Mesendoderm (in vitro differentiated cells): ENCODE results near the gene FAM111A.

ENCODE experiments used
- DNase-seq: peaks from one replicate; pipeline ENCODE4 v3.0.0; 2013
- H2AK5ac ChIP-seq: 2 replicates; pipeline ENCODE4 v1.6.1; 2013; ENCODE audit warnings: low read length, inconsistent platforms
- H2BK120ac ChIP-seq: 2 replicates; pipeline ENCODE4 v1.6.1; 2013; ENCODE audit warnings: low read depth, mild to moderate bottlenecking, low read length, moderate library complexity, mixed read lengths
- H2BK15ac ChIP-seq: replicated peaks from 2 replicates; pipeline ENCODE4 v1.6.1; 2013; ENCODE audit warnings: low read depth, mild to moderate bottlenecking, moderate library complexity
- H2BK5ac ChIP-seq: 2 replicates; pipeline ENCODE4 v1.6.1; 2013; ENCODE audit warnings: low read length, inconsistent platforms
- H3K18ac ChIP-seq: 2 replicates; pipeline ENCODE4 v1.6.1; 2013; ENCODE audit warnings: mild to moderate bottlenecking, low read length, mixed read lengths
- H3K23ac ChIP-seq: one replicate; pipeline ENCODE4 v1.6.1; 2013; ENCODE audit warnings: low read length
- H3K27ac ChIP-seq: 2 replicates; pipeline ENCODE4 v1.5.1; 2013; ENCODE audit warnings: low read depth, mild to moderate bottlenecking, inconsistent platforms, low read length, moderate library complexity
- H3K27me3 ChIP-seq: 2 replicates; pipeline ENCODE4 v1.6.1; 2013; ENCODE audit warnings: low read length, control low read depth, mild to moderate bottlenecking, inconsistent platforms; ENCODE audit not compliant: insufficient read depth, poor library complexity
- H3K36me3 ChIP-seq: 2 replicates; pipeline ENCODE4 v1.6.1; 2013; ENCODE audit warnings: low read length, inconsistent platforms; ENCODE audit not compliant: control insufficient read depth, insufficient read depth
- H3K4ac ChIP-seq: one replicate; pipeline ENCODE4 v1.6.1; 2013; ENCODE audit warnings: low read depth, mild to moderate bottlenecking, low read length, moderate library complexity
- H3K4me1 ChIP-seq: 2 replicates; pipeline ENCODE4 v1.6.1; 2013; ENCODE audit warnings: low read depth, low read length, inconsistent platforms; ENCODE audit not compliant: control insufficient read depth
- H3K4me2 ChIP-seq: 2 replicates; pipeline ENCODE4 v1.6.1; 2013; ENCODE audit warnings: low read length
- H3K4me3 ChIP-seq: 2 replicates; pipeline ENCODE4 v1.5.1; 2013; ENCODE audit warnings: mild to moderate bottlenecking, low read length
- H3K56ac ChIP-seq: one replicate; pipeline ENCODE4 v1.6.1; 2013; ENCODE audit warnings: low read length
- H3K79me1 ChIP-seq: 2 replicates; pipeline ENCODE4 v1.6.1; 2013; ENCODE audit warnings: low read length, inconsistent platforms
- H3K79me2 ChIP-seq: 2 replicates; pipeline ENCODE4 v1.6.1; 2013; ENCODE audit warnings: mild to moderate bottlenecking, low read length; ENCODE audit not compliant: control insufficient read depth, insufficient read depth
- H3K9ac ChIP-seq: 2 replicates; pipeline ENCODE4 v1.6.1; 2013; ENCODE audit warnings: low read length, inconsistent platforms
- H4K5ac ChIP-seq: one replicate; pipeline ENCODE4 v1.6.1; 2013; ENCODE audit warnings: low read length
- H4K8ac ChIP-seq: one replicate; pipeline ENCODE4 v1.6.1; 2013; ENCODE audit warnings: low read depth, mild to moderate bottlenecking, control low read depth, low read length, moderate library complexity
- WGBS: extraction: QIAGEN DNeasy Blood & Tissue Kit; methylation state at CpG from one replicate; pipeline ENCODE4 v1.1.7; 2013; ENCODE audit warnings: low lambda C conversion rate, missing lambda C conversion rate; ENCODE audit not compliant: insufficient coverage; ENCODE audit errors: extremely low coverage; 5-methylcytosine and 5-hydroxymethylcytosine counted together

FAM111A gene

GRCh38 chr11:59199546-59200422, 57.1 kb downstream of the FAM111A start:
- no peak overlapping the region for H2BK5ac ChIP-seq
- WGBS = no CpG with 5 or more reads among the region's 14 CpGs
- no peak for DNase-seq

GRCh38 chr11:59200423-59200746, 57.7 kb downstream of the FAM111A start:
- no CpG with 5 or more reads among the region's 4 CpGs for WGBS
- H3K36me3 ChIP-seq = no peaks in the 10 kb centered on the region

More at GRCh38 chr11:59199546-59200422, 57.1 kb downstream of the FAM111A start:
- Histone ChIP-seq H3K79me2 (no peaks in the 10 kb centered on the region), H3K18ac (no peak overlapping the region), H2BK15ac (no peak overlapping the region), H3K27me3 (no peaks in the 10 kb centered on the region), H4K8ac (no peak overlapping the region), H3K79me1 (no peaks in the 10 kb centered on the region), H3K4ac (no peak overlapping the region), H3K56ac (no peak overlapping the region), H3K23ac (no peak overlapping the region), H3K4me3 (no peak overlapping the region), H3K4me1 (no peaks in the 10 kb centered on the region), H3K9ac (no peak overlapping the region), H2BK120ac (no peak overlapping the region), H2AK5ac (no peak overlapping the region), H4K5ac (no peak overlapping the region), H3K27ac (no peak overlapping the region), H3K4me2 (no peak overlapping the region), H3K36me3 (no peaks in the 10 kb centered on the region)

GRCh38 chr11:59201353-59201752, 58.7 kb downstream of the FAM111A start:
- Histone ChIP-seq H3K18ac (no peak overlapping the region), H3K23ac (no peak overlapping the region), H2BK15ac (no peak overlapping the region), H2BK5ac (no peak overlapping the region), H3K4me2 (no peak overlapping the region), H3K56ac (no peak overlapping the region), H3K36me3 (no peaks in the 10 kb centered on the region), H4K8ac (no peak overlapping the region), H3K27ac (no peak overlapping the region), H3K79me2 (no peaks in the 10 kb centered on the region), H3K4me1 (no peaks in the 10 kb centered on the region), H3K79me1 (no peaks in the 10 kb centered on the region), H3K4ac (no peak overlapping the region), H3K9ac (no peak overlapping the region), H4K5ac (no peak overlapping the region), H2BK120ac (no peak overlapping the region), H2AK5ac (no peak overlapping the region), H3K4me3 (no peak overlapping the region), H3K27me3 (no peaks in the 10 kb centered on the region)
- no CpG with 5 or more reads among the region's 3 CpGs for WGBS
- DNase-seq = peak; percentile 65

More at GRCh38 chr11:59200423-59200746, 57.7 kb downstream of the FAM111A start:
- H2BK120ac ChIP-seq = no peak overlapping the region
- H3K79me2 ChIP-seq = no peaks in the 10 kb centered on the region
- H4K8ac ChIP-seq = no peak overlapping the region
- no peak overlapping the region for H3K56ac ChIP-seq
- no peak overlapping the region for H3K27ac ChIP-seq
- no peak for DNase-seq
- H3K4me3 ChIP-seq = no peak overlapping the region
- no peak overlapping the region for H4K5ac ChIP-seq
- H3K4me1 ChIP-seq = no peaks in the 10 kb centered on the region
- no peak overlapping the region for H2BK15ac ChIP-seq
- H2BK5ac ChIP-seq = no peak overlapping the region
- no peak overlapping the region for H3K18ac ChIP-seq
- H3K4me2 ChIP-seq = no peak overlapping the region
- H3K79me1 ChIP-seq = no peaks in the 10 kb centered on the region
- H3K27me3 ChIP-seq = no peaks in the 10 kb centered on the region
- no peak overlapping the region for H3K4ac ChIP-seq
- H2AK5ac ChIP-seq = no peak overlapping the region
- H3K23ac ChIP-seq = no peak overlapping the region
- no peak overlapping the region for H3K9ac ChIP-seq
